ENCODE data around the gene ZNF32. TPM values are rescaled to one million over a fixed set of nuclear protein-coding genes. Genes with fewer than 3 reads are reported as not detected.

Gene ZNF32, protein sequence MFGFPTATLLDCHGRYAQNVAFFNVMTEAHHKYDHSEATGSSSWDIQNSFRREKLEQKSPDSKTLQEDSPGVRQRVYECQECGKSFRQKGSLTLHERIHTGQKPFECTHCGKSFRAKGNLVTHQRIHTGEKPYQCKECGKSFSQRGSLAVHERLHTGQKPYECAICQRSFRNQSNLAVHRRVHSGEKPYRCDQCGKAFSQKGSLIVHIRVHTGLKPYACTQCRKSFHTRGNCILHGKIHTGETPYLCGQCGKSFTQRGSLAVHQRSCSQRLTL
- total RNA-seq (2021; fragmentation: NEBNext Ultra II Directional; extraction: Animal tissue kit (Norgen Biotek cat#: 25700)) (21.7 and 22.5 TPM in 2 replicates), polyA plus RNA-seq (2011; rRNA removed) (7.3 and 17.2 TPM in 2 replicates), polyA minus RNA-seq (2011; rRNA and poly(A)+ RNA removed) (10.7 and 16.8 TPM in 2 replicates)
- polyA plus RNA-seq (2011; cell fraction: cytosol; rRNA removed), result 20.1 TPM
- 10.5 TPM for polyA plus RNA-seq (2011; cell fraction: nucleus; rRNA removed)
- 22.8 to 28.3 TPM (median 24.6 TPM) in 4 replicates for polyA plus RNA-seq (2012, experiment 1 of 2)
- 7.2 TPM for polyA plus RNA-seq (2012, experiment 2 of 2)
- polyA plus RNA-seq (2013, experiment 1 of 2), result 19.1 TPM
- polyA plus RNA-seq (2013, experiment 2 of 2), result 21.2 TPM
- 5.1 TPM for polyA minus RNA-seq (2011; cell fraction: cytosol; rRNA and poly(A)+ RNA removed)
- polyA minus RNA-seq (2011; cell fraction: nucleus; rRNA and poly(A)+ RNA removed), result 10.4 TPM
- long read RNA-seq, experiment 1, transcript ZNF32-201 (3 exons, 1,137 nt), result major isoform, 6 of 24 reads
- long read RNA-seq, experiment 1, partial matches to known transcripts, result 5 of 24 reads
- long read RNA-seq, experiment 1, other reads (novel, unspliced or antisense), result 12 of 24 reads
- long read RNA-seq, experiment 2, transcript ZNF32-201 (3 exons, 1,137 nt), result major isoform, 13 of 21 reads
- long read RNA-seq, experiment 2, partial matches to known transcripts, result 1 of 21 reads
- long read RNA-seq, experiment 2, other reads (novel, unspliced or antisense), result 7 of 21 reads

DNA sequence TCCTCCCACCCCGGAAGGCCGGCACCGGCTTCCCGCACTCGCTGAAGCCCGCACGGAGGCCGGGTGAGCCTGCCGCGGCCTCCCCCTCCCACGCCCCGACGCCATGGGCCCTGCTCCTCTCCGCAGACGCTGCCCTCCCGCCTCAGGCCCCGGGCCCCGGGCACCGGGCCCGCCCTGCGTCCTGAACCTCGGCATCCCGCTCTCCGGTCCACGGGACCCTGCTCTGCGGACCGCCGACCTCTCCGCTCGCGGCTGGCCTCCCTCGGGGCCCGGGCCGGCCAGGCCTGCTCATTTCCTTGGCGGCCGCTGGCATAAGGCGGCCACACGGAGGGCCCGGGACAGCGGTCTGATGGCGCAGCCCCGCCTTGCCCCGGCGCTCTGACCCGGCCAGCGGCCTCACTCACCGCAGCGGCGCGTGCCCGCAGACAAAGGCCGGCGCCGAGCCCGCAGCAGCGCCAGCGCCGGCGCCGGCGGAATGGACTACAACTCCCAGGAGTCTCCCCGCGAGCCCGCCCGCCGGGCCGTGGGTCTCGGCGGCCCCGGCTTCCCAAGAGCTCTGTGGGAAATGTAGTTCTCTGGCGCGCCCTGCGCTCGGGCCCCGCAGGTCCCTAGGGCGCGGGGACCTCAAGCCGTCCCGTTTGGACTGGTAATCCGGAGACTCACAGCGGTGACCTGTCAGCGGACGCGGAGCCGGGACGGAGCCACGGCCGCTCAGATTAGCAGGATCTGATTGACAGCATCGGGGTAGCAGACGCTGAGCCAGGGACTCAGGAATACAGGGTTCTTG, at the start of gene ZNF32:
Gene ZNF32, minus strand, starts transcription at position 484 of the 787 bp plus-strand sequence. CDS start 2,748 bp downstream, outside the sequence.
- H3K79me1 ChIP-seq (ENCODE audit: low read depth, low read length), result no peaks in the 10 kb centered on the region
- H4K8ac ChIP-seq (ENCODE audit: extremely low read depth, insufficient read depth, low read length), result peak within 1 kb of the TSS; percentile 96
- H3K9me3 ChIP-seq (ENCODE audit: insufficient read depth in 2 of 2, low read depth in 1 of 2, low read length in 1 of 2), result peaks cover 30 to 36% of the 10 kb centered on the region in 2 experiments
- H3K79me2 ChIP-seq (ENCODE audit: control insufficient read depth in 1 of 2, insufficient read depth in 2 of 2, low read length in 2 of 2), result no peaks in the 10 kb centered on the region
- WGBS, 2 experiments (ENCODE audit: extremely low coverage in 1 of 2, insufficient coverage in 1 of 2, insufficient read length in 1 of 2, insufficient replicate concordance in 2 of 2, low coverage in 1 of 2, low lambda C conversion rate in 2 of 2, missing lambda C conversion rate in 1 of 2), result 2% methylated on average over 26 of the region's 90 CpGs; no CpG with 5 or more reads in 1 of the 2 experiments
- ChIA-PET POLR2A (ENCODE audit: partially characterized antibody) (interaction anchor here (0.6 to 1.2 kb wide), 6 partner anchors 10 to 736 kb away, joined by 3 to 4 read pairs (median 3); no protein-coding TSS in a partner anchor), CTCF (ENCODE audit: partially characterized antibody) (interaction anchor here (1.1 to 1.3 kb wide), 3 partner anchors 16 to 241 kb away, joined by 3 to 5 read pairs (median 4); no protein-coding TSS in a partner anchor)
- H2BK12ac ChIP-seq (ENCODE audit: low read depth, low read length), result no peak within 1 kb of the TSS
- peak within 1 kb of the TSS; percentile 99 for H2AFZ ChIP-seq (ENCODE audit: low read length)
- H3K4me2 ChIP-seq (ENCODE audit: insufficient read depth in 1 of 2, low read depth in 2 of 2, low read length in 2 of 2), result peak within 1 kb of the TSS; percentile 77 to 82
- peak within 1 kb of the TSS; percentile 42 to 72 (median 66) for H3K9ac ChIP-seq (replicated peaks in 1 of 4; ENCODE audit: extremely low read depth in 1 of 4, low read depth in 3 of 4, low read length in 3 of 4)
- H4K91ac ChIP-seq (replicated peaks; ENCODE audit: insufficient read length, low read length), result peak within 1 kb of the TSS; percentile 28
- no peak within 1 kb of the TSS for H3K4ac ChIP-seq (replicated peaks; ENCODE audit: insufficient read length, low read depth, low read length)
- no peak within 1 kb of the TSS for H3K27ac ChIP-seq (ENCODE audit: low read depth, low read length)
- H2BK15ac ChIP-seq (ENCODE audit: low read length), result peak within 1 kb of the TSS; percentile 46; the same call in 1 of the 2 replicates
- H2BK20ac ChIP-seq (ENCODE audit: low read length), result no peak within 1 kb of the TSS
- peaks cover 10% of the 10 kb centered on the region for H3K23me2 ChIP-seq (ENCODE audit: low read depth, low read length)
- H3K14ac ChIP-seq (ENCODE audit: insufficient read length), result no peak within 1 kb of the TSS
- H3K23ac ChIP-seq (ENCODE audit: insufficient read length), result no peak within 1 kb of the TSS
- H2BK120ac ChIP-seq (replicated peaks; ENCODE audit: low read depth, low read length), result no peak within 1 kb of the TSS
- H3K18ac ChIP-seq (ENCODE audit: extremely low read depth, low read length), result peak within 1 kb of the TSS; percentile 78
- peaks cover 4 to 27% (median 22%) of the 10 kb centered on the region in 4 experiments for H3K36me3 ChIP-seq (ENCODE audit: control insufficient read depth in 2 of 4, insufficient read depth in 4 of 4, low read length in 3 of 4)
- FAIRE-seq (no peak), DNase-seq (ENCODE audit: low read depth in 1 of 2, low spot score in 2 of 2) (peak; percentile 64 to 88)
- H2AK5ac ChIP-seq (ENCODE audit: low read depth, low read length), result no peak within 1 kb of the TSS
- no peak within 1 kb of the TSS for H4K5ac ChIP-seq (ENCODE audit: insufficient read length, low read depth, low read length)
- H3K4me3 ChIP-seq (ENCODE audit: extremely low read depth in 1 of 4, insufficient read depth in 2 of 4, low read depth in 3 of 4, low read length in 4 of 4), result peak within 1 kb of the TSS; percentile 52 to 67 (median 58)
- peak within 1 kb of the TSS; percentile 44; the same call in 1 of the 2 replicates for H2BK5ac ChIP-seq (ENCODE audit: low read depth, low read length)
- peaks cover 0 to 4% (median 0%) of the 10 kb centered on the region in 4 experiments; a peak in 2 of 7 replicates for H3K4me1 ChIP-seq (replicated peaks in 1 of 4; ENCODE audit: control insufficient read depth in 3 of 4, insufficient read depth in 4 of 4, low read length in 3 of 4)
- no peaks in the 10 kb centered on the region for H4K20me1 ChIP-seq (replicated peaks in 1 of 2; ENCODE audit: control insufficient read depth in 1 of 2, insufficient read depth in 2 of 2, low read length in 2 of 2)
- peak within 1 kb of the TSS; percentile 24 for H3K56ac ChIP-seq (replicated peaks; ENCODE audit: insufficient read length, low read depth, low read length)
- H3K27me3 ChIP-seq (replicated peaks in 1 of 4; ENCODE audit: control insufficient read depth in 3 of 4, extremely low read depth in 1 of 4, insufficient read depth in 3 of 4, low read length in 3 of 4), result peaks cover 2 to 23% (median 17%) of the 10 kb centered on the region in 4 experiments
- TF ChIP-seq, protein P1, sequence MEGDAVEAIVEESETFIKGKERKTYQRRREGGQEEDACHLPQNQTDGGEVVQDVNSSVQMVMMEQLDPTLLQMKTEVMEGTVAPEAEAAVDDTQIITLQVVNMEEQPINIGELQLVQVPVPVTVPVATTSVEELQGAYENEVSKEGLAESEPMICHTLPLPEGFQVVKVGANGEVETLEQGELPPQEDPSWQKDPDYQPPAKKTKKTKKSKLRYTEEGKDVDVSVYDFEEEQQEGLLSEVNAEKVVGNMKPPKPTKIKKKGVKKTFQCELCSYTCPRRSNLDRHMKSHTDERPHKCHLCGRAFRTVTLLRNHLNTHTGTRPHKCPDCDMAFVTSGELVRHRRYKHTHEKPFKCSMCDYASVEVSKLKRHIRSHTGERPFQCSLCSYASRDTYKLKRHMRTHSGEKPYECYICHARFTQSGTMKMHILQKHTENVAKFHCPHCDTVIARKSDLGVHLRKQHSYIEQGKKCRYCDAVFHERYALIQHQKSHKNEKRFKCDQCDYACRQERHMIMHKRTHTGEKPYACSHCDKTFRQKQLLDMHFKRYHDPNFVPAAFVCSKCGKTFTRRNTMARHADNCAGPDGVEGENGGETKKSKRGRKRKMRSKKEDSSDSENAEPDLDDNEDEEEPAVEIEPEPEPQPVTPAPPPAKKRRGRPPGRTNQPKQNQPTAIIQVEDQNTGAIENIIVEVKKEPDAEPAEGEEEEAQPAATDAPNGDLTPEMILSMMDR (IDR thresholded peaks at IDR 0.05; ENCODE audit: control extremely low read depth in 1 of 3, insufficient read depth in 1 of 3, low read depth in 1 of 3, low read length in 3 of 3), result no peak
- TF ChIP-seq KDM4A (IDR thresholded peaks at IDR 0.05; ENCODE audit: low read depth, low read length, severe bottlenecking) (peak; percentile 93), POLR2A (IDR thresholded peaks at IDR 0.05; ENCODE audit: control extremely low read depth in 1 of 2, low read depth in 2 of 2, low read length in 2 of 2) (peak; percentile 49 to 74), PHF8 (conservative IDR thresholded peaks at IDR 0.05; ENCODE audit: low read depth, low read length) (peak; percentile 92)
